Measurements from ENCODE around the gene RASGEF1B.

- TF ChIP-seq CTCF (IDR thresholded peaks at IDR 0.05; ENCODE audit: insufficient read depth, low read depth, low read length): no peak
- no peak for TF ChIP-seq EZH2 (IDR thresholded peaks at IDR 0.05; ENCODE audit: insufficient read depth, low read length)
These were observed 61.0 kb downstream of the RASGEF1B start for GRCh38 chr4:81410680-81411079.
